WTC11 (cell line): ENCODE measurements around the gene MRPL2.

Experiments used
- AFF4 ChIP-seq: sonication (generic); formaldehyde crosslinking; IDR thresholded peaks from 2 replicates; pipeline ENCODE4 v1.8.1; 2023; ENCODE audit warnings: mild to moderate bottlenecking, missing genetic modification reagents, borderline replicate concordance
- CTCF ChIP-seq: fragments of 200-600 bp; IDR thresholded peaks from 2 replicates; pipeline ENCODE4 v1.8.0; 2022; ENCODE audit warnings: antibody characterized with exemption
- IRF1 ChIP-seq: sonication (generic); formaldehyde crosslinking; IDR thresholded peaks from 2 replicates; pipeline ENCODE4 v1.8.0; 2023; ENCODE audit warnings: missing genetic modification reagents
- JUN ChIP-seq: sonication (generic); formaldehyde crosslinking; IDR thresholded peaks from 2 replicates; pipeline ENCODE4 v1.8.0; 2023; ENCODE audit warnings: mild to moderate bottlenecking, missing genetic modification reagents
- TEAD1 ChIP-seq: sonication (generic); formaldehyde crosslinking; IDR thresholded peaks from 2 replicates; pipeline ENCODE4 v1.8.0; 2022; ENCODE audit warnings: mild to moderate bottlenecking, missing genetic modification reagents
- ZBTB43 ChIP-seq: sonication (generic); formaldehyde crosslinking; IDR thresholded peaks from 2 replicates; pipeline ENCODE4 v1.8.1; 2023; ENCODE audit warnings: mild to moderate bottlenecking, missing genetic modification reagents
- ZNF232 ChIP-seq: sonication (generic); formaldehyde crosslinking; IDR thresholded peaks from 2 replicates; pipeline ENCODE4 v1.8.0; 2022; ENCODE audit warnings: mild to moderate bottlenecking, missing genetic modification reagents

- TF ChIP-seq JUN (CRISPR knock-in tag) (no peak), TEAD1 (CRISPR knock-in tag) (no peak), IRF1 (CRISPR knock-in tag) (no peak), ZBTB43 (CRISPR knock-in tag) (no peak), CTCF (no peak), ZNF232 (CRISPR knock-in tag) (no peak), AFF4 (CRISPR knock-in tag) (no peak)
These were observed 18.8 kb upstream of the MRPL2 start for GRCh38 chr6:43077981-43078511.
